Hepatocyte (in vitro differentiated cells): Measurements from ENCODE around the gene TOR4A. TPM values are rescaled to one million over a fixed set of nuclear protein-coding genes. Genes with fewer than 3 reads are reported as not detected.

Experiments used
- DNase-seq: peaks from one replicate; pipeline ENCODE4 v3.0.0-alpha.2; 2016; ENCODE audit warnings: low spot score
- H2AFZ ChIP-seq: fragments of 200-600 bp; sonication (generic); 2 replicates; pipeline ENCODE4 v1.6.0; 2016; ENCODE audit warnings: antibody characterized with exemption, mild to moderate bottlenecking
- H3K27ac ChIP-seq: fragments of 200-600 bp; sonication (generic); 2 replicates; pipeline ENCODE4 v1.5.1; 2016; ENCODE audit warnings: mild to moderate bottlenecking
- H3K27me3 ChIP-seq: fragments of 200-600 bp; sonication (generic); 2 replicates; pipeline ENCODE4 v1.6.1; 2016
- H3K36me3 ChIP-seq: fragments of 200-600 bp; sonication (generic); replicated peaks from 2 replicates; pipeline ENCODE4 v1.5.1; 2016; ENCODE audit warnings: low read depth; ENCODE audit not compliant: insufficient read depth
- H3K4me1 ChIP-seq: fragments of 200-600 bp; sonication (generic); 2 replicates; pipeline ENCODE4 v1.5.1; 2016; ENCODE audit warnings: mild to moderate bottlenecking, moderate library complexity; ENCODE audit not compliant: insufficient read depth
- H3K4me2 ChIP-seq: fragments of 200-600 bp; sonication (generic); 2 replicates; pipeline ENCODE4 v1.6.0; 2016
- H3K4me3 ChIP-seq: fragments of 200-600 bp; sonication (generic); 2 replicates; pipeline ENCODE4 v1.5.1; 2016; ENCODE audit warnings: mild to moderate bottlenecking
- H3K79me2 ChIP-seq: fragments of 200-600 bp; sonication (generic); 2 replicates; pipeline ENCODE4 v1.6.0; 2017; ENCODE audit warnings: mild to moderate bottlenecking
- H3K9me2 ChIP-seq: fragments of 200-600 bp; sonication (generic); replicated peaks from 2 replicates; pipeline ENCODE4 v1.6.0; 2017; ENCODE audit warnings: mild to moderate bottlenecking; ENCODE audit not compliant: insufficient read depth
- H3K9me3 ChIP-seq: fragments of 200-600 bp; sonication (generic); 2 replicates; pipeline ENCODE4 v1.5.1; 2016; ENCODE audit warnings: low read depth, mild to moderate bottlenecking
- H4K20me1 ChIP-seq: fragments of 200-600 bp; sonication (generic); 2 replicates; pipeline ENCODE4 v1.6.0; 2016; ENCODE audit warnings: mild to moderate bottlenecking; ENCODE audit not compliant: insufficient read depth, poor library complexity, severe bottlenecking
- CTCF ChIP-seq: fragments of 200-600 bp; sonication (generic); IDR thresholded peaks from 2 replicates; pipeline ENCODE4 v1.5.1; 2016; ENCODE audit warnings: antibody characterized with exemption, mild to moderate bottlenecking; ENCODE audit not compliant: poor library complexity
- EZH2 ChIP-seq: fragments of 200-600 bp; sonication (generic); IDR thresholded peaks from 2 replicates; pipeline ENCODE4 v1.6.1; 2016; ENCODE audit warnings: antibody characterized with exemption, mild to moderate bottlenecking, borderline replicate concordance
- EZH2phosphoT487 ChIP-seq: fragments of 200-600 bp; sonication (generic); IDR thresholded peaks from one replicate; pipeline ENCODE4 v1.6.1; 2018; ENCODE audit warnings: antibody characterized with exemption, mild to moderate bottlenecking, low read depth, moderate library complexity; ENCODE audit not compliant: unreplicated experiment, severe bottlenecking
- WGBS: methylation state at CpG from one replicate; pipeline ENCODE4 v1.1.6; 2016; ENCODE audit warnings: low lambda C conversion rate; ENCODE audit errors: missing lambda C conversion rate; 5-methylcytosine and 5-hydroxymethylcytosine counted together
- polyA plus RNA-seq: library from polyadenylated mRNA; unstranded; fragments of >200 nt; fragmentation: Nextera tagmentation; extraction: Ambion mirVana; gene quantifications from 2 replicates; pipeline ENCODE4 v1.2.1, GENCODE V29; 2016
- total RNA-seq: library from RNA; depleted of rRNA; stranded (reverse); fragments of >200 nt; gene quantifications from 2 replicates; pipeline ENCODE4 v1.2.3, GENCODE V29; 2014

The TOR4A gene
- total and polyA plus RNA-seq, 2 experiments from 2014 or later = 8.0 to 14.4 TPM

GRCh38 chr9:137311171-137311985 is 33.9 kb downstream of the TOR4A start:
- Histone ChIP-seq H3K27me3 (no peaks in the 10 kb centered on the region), H3K4me2 (no peak overlapping the region), H3K4me3 (no peak overlapping the region), H3K9me3 (no peaks in the 10 kb centered on the region), H3K9me2 (no peaks in the 10 kb centered on the region), H2AFZ (no peak overlapping the region), H3K4me1 (peaks cover 52% of the 10 kb centered on the region), H3K27ac (peak overlapping the region; percentile 75), H3K79me2 (no peaks in the 10 kb centered on the region), H4K20me1 (no peaks in the 10 kb centered on the region), H3K36me3 (no peaks in the 10 kb centered on the region)
- 86% methylated on average over 27 of the region's 27 CpGs for WGBS
- no peak for TF ChIP-seq CTCF
- no peak for TF ChIP-seq EZH2phosphoT487
- no peak for TF ChIP-seq EZH2
- peak; percentile 85 for DNase-seq

- Histone ChIP-seq H3K79me2 (no peaks in the 10 kb centered on the region), H3K36me3 (no peaks in the 10 kb centered on the region), H3K27me3 (no peaks in the 10 kb centered on the region), H3K4me2 (no peak overlapping the region), H4K20me1 (no peaks in the 10 kb centered on the region), H3K27ac (peak overlapping the region; percentile 74), H3K9me3 (no peaks in the 10 kb centered on the region), H3K4me1 (peaks cover 56% of the 10 kb centered on the region), H3K9me2 (no peaks in the 10 kb centered on the region), H3K4me3 (no peak overlapping the region), H2AFZ (no peak overlapping the region)
- TF ChIP-seq EZH2phosphoT487 = no peak
- no peak for DNase-seq
- WGBS = 92% methylated on average over 16 of the region's 28 CpGs
Measured at GRCh38 chr9:137311986-137312851, 34.7 kb downstream of the TOR4A start.

- H3K9me3 ChIP-seq = no peaks in the 10 kb centered on the region
- H3K27me3 ChIP-seq = no peaks in the 10 kb centered on the region
- no peak overlapping the region for H3K4me3 ChIP-seq
- DNase-seq = peak; percentile 14
- WGBS = 94% methylated on average over 6 of the region's 6 CpGs
- H3K4me2 ChIP-seq = peak overlapping the region; percentile 54
- no peaks in the 10 kb centered on the region for H3K9me2 ChIP-seq
- peaks cover 56% of the 10 kb centered on the region for H3K4me1 ChIP-seq
- H3K79me2 ChIP-seq = no peaks in the 10 kb centered on the region
- H4K20me1 ChIP-seq = no peaks in the 10 kb centered on the region
- TF ChIP-seq EZH2 = no peak
- no peak for TF ChIP-seq EZH2phosphoT487
- no peak for TF ChIP-seq CTCF
- no peak overlapping the region for H2AFZ ChIP-seq
- peak overlapping the region; percentile 46 for H3K27ac ChIP-seq
- no peaks in the 10 kb centered on the region for H3K36me3 ChIP-seq
Measured at GRCh38 chr9:137312852-137313325, 35.4 kb downstream of the TOR4A start.
